Activated naive CD4-positive, alpha-beta T cell treated with anti-CD3 and anti-CD28 coated beads, Interleukin-2, amount 10 ng/mL, durations not matched to agents 7 days and 5 days (primary cell): ENCODE data around the gene CCSER1.
"Not testable (repeated sequence)": the region's sequence is repeated elsewhere in the genome, so short reads cannot be mapped to it uniquely, and the experiment has no call there.

Experiments used
- CTCF ChIA-PET: fragments of 350-600 bp; sonication (Branson Sonifier 250); formaldehyde crosslinking; loops from one replicate; lab custom pipeline; 2021; ENCODE audit warnings: antibody characterized with exemption; lab: Charles Lee
- DNase-seq: peaks from one replicate; pipeline ENCODE4 v3.0.0-alpha.2; 2020
- H3K27ac Mint-ChIP-seq: one replicate; pipeline ENCODE4 v1.8.0; 2021; ENCODE audit warnings: mild to moderate bottlenecking, moderate library complexity, mixed read lengths
- H3K27me3 Mint-ChIP-seq: one replicate; pipeline ENCODE4 v1.8.0; 2021; ENCODE audit warnings: mild to moderate bottlenecking, mixed read lengths
- H3K36me3 Mint-ChIP-seq: one replicate; pipeline ENCODE4 v1.8.0; 2021; ENCODE audit warnings: mixed read lengths
- H3K4me1 Mint-ChIP-seq: one replicate; pipeline ENCODE4 v1.8.0; 2021; ENCODE audit warnings: mixed read lengths
- H3K4me3 Mint-ChIP-seq: one replicate; pipeline ENCODE4 v1.8.0; 2021; ENCODE audit warnings: mild to moderate bottlenecking, moderate library complexity, mixed read lengths
- H3K9me3 Mint-ChIP-seq: one replicate; pipeline ENCODE4 v1.8.0; 2021; ENCODE audit warnings: mixed read lengths

The CCSER1 gene

DNA sequence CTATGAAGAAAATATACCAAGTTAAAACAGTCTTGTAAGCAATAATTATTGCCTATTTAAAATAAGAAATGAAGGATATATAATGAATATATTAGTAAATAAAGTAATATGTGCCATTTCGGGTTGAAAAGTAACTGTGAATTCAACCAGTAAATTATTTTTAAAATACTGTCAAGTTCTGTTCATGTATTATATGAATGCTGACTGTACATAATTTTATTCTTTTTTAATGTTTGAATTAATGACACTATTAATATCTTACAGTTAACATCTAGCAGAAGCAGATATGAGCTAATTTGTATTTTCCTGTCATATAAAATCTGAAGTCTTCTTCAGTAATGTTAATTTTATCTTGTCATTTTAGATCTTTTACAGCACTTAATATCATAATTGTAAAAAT, 632.9 kb downstream of the CCSER1 start:
- Mint-ChIP-seq H3K27me3 (no peaks in the 10 kb centered on the region), H3K27ac (no peak overlapping the region), H3K36me3 (no peaks in the 10 kb centered on the region), H3K4me3 (no peak overlapping the region), H3K4me1 (no peaks in the 10 kb centered on the region), H3K9me3 (peaks cover 2% of the 10 kb centered on the region)
- DNase-seq = no peak
- CTCF ChIA-PET = no interaction called here

- Mint-ChIP-seq H3K36me3 (no peaks in the 10 kb centered on the region), H3K9me3 (peaks cover 2% of the 10 kb centered on the region), H3K4me3 (no peak overlapping the region), H3K27ac (no peak overlapping the region), H3K4me1 (no peaks in the 10 kb centered on the region), H3K27me3 (no peaks in the 10 kb centered on the region)
- CTCF ChIA-PET = no interaction called here
- DNase-seq = no peak
Measured at GRCh38 chr4:90766837-90767236, 639.6 kb downstream of the CCSER1 start.

GRCh38 chr4:90769251-90769650, 642.1 kb downstream of the CCSER1 start:
- Mint-ChIP-seq H3K4me1 (no peaks in the 10 kb centered on the region), H3K27ac (no peak overlapping the region), H3K36me3 (no peaks in the 10 kb centered on the region), H3K4me3 (no peak overlapping the region), H3K27me3 (no peaks in the 10 kb centered on the region), H3K9me3 (peaks cover 2% of the 10 kb centered on the region)
- no peak for DNase-seq
- CTCF ChIA-PET = no interaction called here

- no peaks in the 10 kb centered on the region for H3K4me1 Mint-ChIP-seq
- no peaks in the 10 kb centered on the region for H3K9me3 Mint-ChIP-seq
- H3K36me3 Mint-ChIP-seq = no peaks in the 10 kb centered on the region
- CTCF ChIA-PET = no interaction called here
- no peak for DNase-seq
- no peaks in the 10 kb centered on the region for H3K27me3 Mint-ChIP-seq
- H3K27ac Mint-ChIP-seq = no peak overlapping the region
- H3K4me3 Mint-ChIP-seq = no peak overlapping the region
Measured at GRCh38 chr4:90780193-90780592, 653.0 kb downstream of the CCSER1 start.

DNA sequence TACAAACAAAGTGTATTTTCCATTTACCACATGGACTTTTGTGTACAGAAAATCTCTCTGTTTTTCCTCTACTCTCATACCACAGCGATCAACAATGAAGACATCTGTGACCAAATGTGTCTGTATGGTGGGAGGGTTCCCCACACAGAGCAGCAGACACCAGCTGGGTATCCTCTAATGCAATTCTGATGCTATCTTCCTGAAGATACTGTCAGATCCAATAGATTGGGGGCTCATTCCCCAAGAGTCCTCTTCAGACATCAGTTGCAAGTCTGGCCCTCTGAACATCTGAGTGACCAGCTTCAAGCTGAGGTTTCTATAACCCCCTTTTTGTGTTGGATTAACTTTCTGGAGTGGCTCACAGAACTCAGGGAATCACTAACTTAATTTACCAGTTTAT, 659.4 kb downstream of the CCSER1 start:
- Mint-ChIP-seq H3K27ac (no peak overlapping the region), H3K4me1 (no peaks in the 10 kb centered on the region), H3K36me3 (no peaks in the 10 kb centered on the region), H3K4me3 (no peak overlapping the region), H3K27me3 (no peaks in the 10 kb centered on the region), H3K9me3 (peaks cover 2% of the 10 kb centered on the region)
- CTCF ChIA-PET = no interaction called here
- no peak for DNase-seq

DNA sequence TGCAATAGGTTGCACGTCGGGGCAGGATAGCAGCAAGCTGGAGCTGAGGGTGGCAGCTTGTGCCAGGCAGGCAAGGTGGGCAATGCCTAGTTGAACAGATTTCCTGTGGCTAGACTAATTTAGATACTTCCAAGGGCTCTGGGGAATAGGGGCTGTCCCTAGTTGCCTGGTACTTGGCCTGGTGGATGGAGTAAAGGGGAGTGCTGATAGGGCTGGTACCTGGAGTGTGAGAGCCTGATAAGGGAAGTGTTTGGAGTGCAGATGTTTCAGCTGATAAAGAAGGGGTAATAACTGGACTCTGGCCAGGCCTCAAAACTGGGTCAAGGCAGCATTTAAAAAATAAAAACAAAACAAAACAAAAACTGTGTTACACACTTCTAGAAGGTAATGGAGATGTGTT, 665.5 kb downstream of the CCSER1 start:
- no peaks in the 10 kb centered on the region for H3K27me3 Mint-ChIP-seq
- H3K27ac Mint-ChIP-seq = no peak overlapping the region
- no peaks in the 10 kb centered on the region for H3K36me3 Mint-ChIP-seq
- peaks cover 4% of the 10 kb centered on the region for H3K9me3 Mint-ChIP-seq
- H3K4me3 Mint-ChIP-seq = no peak overlapping the region
- no peak for DNase-seq
- H3K4me1 Mint-ChIP-seq = no peaks in the 10 kb centered on the region
- CTCF ChIA-PET = no interaction called here

- Mint-ChIP-seq H3K27me3 (no peaks in the 10 kb centered on the region), H3K4me3 (no peak overlapping the region), H3K4me1 (no peaks in the 10 kb centered on the region), H3K27ac (no peak overlapping the region), H3K9me3 (peaks cover 16% of the 10 kb centered on the region), H3K36me3 (no peaks in the 10 kb centered on the region)
- no peak for DNase-seq
- CTCF ChIA-PET = no interaction called here
Measured at GRCh38 chr4:90798948-90799347, 671.8 kb downstream of the CCSER1 start.

DNA sequence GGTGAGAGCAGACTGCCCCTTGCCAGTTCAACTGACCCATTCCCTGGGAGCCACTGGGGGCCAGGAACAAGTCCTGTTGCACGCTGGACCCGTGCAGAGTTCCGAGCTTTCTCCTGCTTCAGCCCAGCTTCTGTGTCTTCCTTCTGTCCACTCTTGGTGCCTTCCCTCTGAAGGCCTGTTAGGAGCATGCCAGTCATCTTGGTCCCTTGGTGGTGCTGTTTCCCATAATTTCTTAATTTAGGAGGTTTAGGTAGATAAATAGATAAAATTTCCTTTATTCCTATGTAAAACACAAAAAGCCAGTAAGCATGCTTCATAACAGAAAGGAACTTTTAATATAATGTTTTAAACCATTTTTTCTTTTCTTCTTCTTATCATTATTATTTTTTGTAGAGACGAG, 672.7 kb downstream of the CCSER1 start:
- no peak overlapping the region for H3K4me3 Mint-ChIP-seq
- no peak overlapping the region for H3K27ac Mint-ChIP-seq
- CTCF ChIA-PET = no interaction called here
- no peak for DNase-seq
- H3K4me1 Mint-ChIP-seq = no peaks in the 10 kb centered on the region
- no peaks in the 10 kb centered on the region for H3K36me3 Mint-ChIP-seq
- H3K27me3 Mint-ChIP-seq = no peaks in the 10 kb centered on the region
- H3K9me3 Mint-ChIP-seq = peaks cover 16% of the 10 kb centered on the region

DNA sequence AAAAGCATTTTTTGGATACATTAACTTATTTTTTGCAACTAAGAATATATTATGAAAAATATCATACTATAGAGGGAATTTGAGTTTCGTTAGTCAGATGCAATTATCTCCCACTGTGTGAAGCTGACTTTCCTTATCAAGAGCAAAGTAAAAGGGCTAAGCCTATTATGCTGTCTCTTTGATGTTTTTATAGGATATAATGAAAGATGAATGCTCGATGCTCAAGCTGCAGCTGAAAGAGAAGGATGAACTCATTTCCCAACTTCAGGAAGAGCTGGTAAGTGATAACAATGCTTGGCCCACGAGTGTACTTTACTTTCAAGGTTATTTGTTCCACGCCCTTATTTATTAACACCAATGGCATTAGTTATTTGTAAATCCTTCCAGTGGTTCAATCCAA, 688.4 kb downstream of the CCSER1 start:
- DNase-seq = no peak
- Mint-ChIP-seq H3K27me3 (no peaks in the 10 kb centered on the region), H3K4me1 (no peaks in the 10 kb centered on the region), H3K36me3 (no peaks in the 10 kb centered on the region), H3K9me3 (peaks cover 14% of the 10 kb centered on the region), H3K27ac (no peak overlapping the region), H3K4me3 (no peak overlapping the region)
- CTCF ChIA-PET = no interaction called here

DNA sequence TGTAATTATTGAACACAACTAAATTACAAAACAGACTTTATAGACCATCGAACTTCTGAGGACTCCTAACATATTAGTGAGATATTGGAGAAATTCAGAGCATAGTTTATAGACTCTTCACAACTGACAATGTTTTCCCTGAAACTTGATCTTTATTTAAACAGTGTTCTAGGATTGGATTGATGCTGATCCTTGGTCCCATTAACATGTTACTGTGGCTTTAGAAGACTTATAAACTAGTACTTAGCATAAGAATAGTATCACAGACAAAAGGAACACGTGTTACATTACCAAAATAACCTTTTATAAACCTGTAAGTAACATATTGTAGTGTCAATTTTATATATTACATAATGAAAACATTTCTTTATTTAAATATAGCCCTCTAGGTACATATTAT, 689.6 kb downstream of the CCSER1 start:
- CTCF ChIA-PET = no interaction called here
- Mint-ChIP-seq H3K4me1 (no peaks in the 10 kb centered on the region), H3K27me3 (no peaks in the 10 kb centered on the region)

GRCh38 chr4:90824266-90825150, 697.3 kb downstream of the CCSER1 start:
- CTCF ChIA-PET = interaction anchor here (0.6 kb wide), 1 partner anchor 17 kb away, joined by 3 read pairs; no protein-coding TSS in a partner anchor
- Mint-ChIP-seq H3K36me3 (no peaks in the 10 kb centered on the region), H3K4me1 (no peaks in the 10 kb centered on the region), H3K4me3 (no peak overlapping the region), H3K27ac (no peak overlapping the region), H3K27me3 (no peaks in the 10 kb centered on the region), H3K9me3 (peaks cover 2% of the 10 kb centered on the region)
- no peak for DNase-seq

More for the DNA sequence above, 689.6 kb downstream of the CCSER1 start:
- Mint-ChIP-seq H3K9me3 (peaks cover 8% of the 10 kb centered on the region), H3K27ac (no peak overlapping the region), H3K36me3 (no peaks in the 10 kb centered on the region), H3K4me3 (no peak overlapping the region)
- no peak for DNase-seq

DNA sequence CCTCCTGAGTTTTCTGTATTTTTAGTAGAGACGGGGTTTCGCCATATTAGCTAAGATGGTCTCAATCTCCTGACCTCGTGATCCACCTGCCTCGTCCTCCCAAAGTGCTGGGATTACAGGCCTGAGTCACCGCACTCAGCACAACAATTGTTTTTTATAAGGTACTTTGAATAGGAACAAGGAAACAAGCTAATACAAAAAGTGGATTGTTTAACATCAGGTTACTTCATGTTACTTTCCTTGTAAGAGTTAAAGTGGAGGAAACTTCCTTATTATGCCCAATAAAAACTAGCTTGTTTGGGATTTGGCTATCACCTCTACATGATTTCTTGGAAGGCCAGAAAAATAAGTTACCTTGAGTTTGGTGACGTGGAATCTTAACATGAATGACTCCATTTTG, 698.7 kb downstream of the CCSER1 start:
- H3K4me3 Mint-ChIP-seq = no peak overlapping the region
- H3K27me3 Mint-ChIP-seq = no peaks in the 10 kb centered on the region
- no peak for DNase-seq
- H3K9me3 Mint-ChIP-seq = peaks cover 2% of the 10 kb centered on the region
- H3K27ac Mint-ChIP-seq = no peak overlapping the region
- CTCF ChIA-PET = no interaction called here
- no peaks in the 10 kb centered on the region for H3K36me3 Mint-ChIP-seq
- H3K4me1 Mint-ChIP-seq = no peaks in the 10 kb centered on the region

- Mint-ChIP-seq H3K36me3 (no peaks in the 10 kb centered on the region), H3K4me3 (no peak overlapping the region), H3K9me3 (no peaks in the 10 kb centered on the region), H3K27me3 (no peaks in the 10 kb centered on the region), H3K27ac (no peak overlapping the region), H3K4me1 (no peaks in the 10 kb centered on the region)
- CTCF ChIA-PET = no interaction called here
- no peak for DNase-seq
Measured at GRCh38 chr4:90833706-90834105, 706.5 kb downstream of the CCSER1 start.

- CTCF ChIA-PET = no interaction called here
- H3K27me3 Mint-ChIP-seq = no peaks in the 10 kb centered on the region
- no peak overlapping the region for H3K27ac Mint-ChIP-seq
- H3K36me3 Mint-ChIP-seq = no peaks in the 10 kb centered on the region
- no peaks in the 10 kb centered on the region for H3K9me3 Mint-ChIP-seq
- DNase-seq = no peak
- H3K4me1 Mint-ChIP-seq = no peaks in the 10 kb centered on the region
- H3K4me3 Mint-ChIP-seq = no peak overlapping the region
Measured at GRCh38 chr4:90837241-90837640, 710.0 kb downstream of the CCSER1 start.

DNA sequence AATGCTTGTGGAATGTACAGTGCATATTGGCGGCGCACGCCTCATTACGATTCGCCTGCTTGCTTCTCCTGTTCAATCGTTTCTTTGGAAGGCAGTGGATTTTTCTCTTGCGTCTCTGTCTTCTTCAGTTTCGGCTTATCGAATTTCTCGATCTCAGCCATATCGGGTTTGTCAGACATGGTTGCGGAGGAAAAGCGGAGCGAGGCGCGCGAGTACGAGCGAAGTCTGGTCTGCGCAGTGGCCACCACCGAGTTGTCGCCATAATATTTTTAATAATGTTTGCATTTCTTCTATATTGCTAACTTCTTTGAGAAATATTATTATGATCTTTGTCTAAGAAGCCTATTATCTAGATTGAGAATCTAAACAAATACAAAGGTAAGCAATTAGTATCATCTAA, 711.7 kb downstream of the CCSER1 start:
- CTCF ChIA-PET, H3K27ac Mint-ChIP-seq, DNase-seq, H3K36me3 Mint-ChIP-seq, H3K27me3 Mint-ChIP-seq, H3K4me1 Mint-ChIP-seq, H3K4me3 Mint-ChIP-seq, H3K9me3 Mint-ChIP-seq: not testable (repeated sequence)
